ENCODE data around the gene COL4A1. TPM values are rescaled to one million over a fixed set of nuclear protein-coding genes. Genes with fewer than 3 reads are reported as not detected.
A peak's percentile ranks its signal among the peaks of the same experiment; 100 is the strongest.

The COL4A1 gene
- total RNA-seq, 1 donor from 2014 or later, result 2,489 TPM

- FAIRE-seq (no peak), DNase-seq (ENCODE audit: low read depth) (no peak)
- Histone ChIP-seq H4K20me1 (ENCODE audit: insufficient read depth, low read length) (peaks cover 37% of the 10 kb centered on the region), H3K27ac (ENCODE audit: low read depth, low read length) (peak overlapping the region; percentile 95), H3K36me3 (ENCODE audit: insufficient read depth, low read length) (peaks cover 29% of the 10 kb centered on the region), H3K9ac (ENCODE audit: low read length) (no peak overlapping the region), H3K27me3 (ENCODE audit: insufficient read depth, low read length) (no peaks in the 10 kb centered on the region), H3K9me3 (ENCODE audit: insufficient read depth, low read depth, low read length) (no peaks in the 10 kb centered on the region), H3K4me2 (ENCODE audit: low read length) (peak overlapping the region; percentile 76), H3K79me2 (ENCODE audit: insufficient read depth, low read length) (peaks cover 89% of the 10 kb centered on the region), H3K4me1 (ENCODE audit: insufficient read depth, low read length) (peaks cover 75% of the 10 kb centered on the region), H3K4me3 (ENCODE audit: insufficient read depth, low read depth, low read length) (no peak overlapping the region), H2AFZ (ENCODE audit: low read depth, low read length) (no peak overlapping the region)
- Mint-ChIP-seq H3K9me3 (ENCODE audit: unreplicated experiment) (no peaks in the 10 kb centered on the region), H3K27ac (ENCODE audit: unreplicated experiment) (peak overlapping the region; percentile 72), H3K36me3 (ENCODE audit: low read depth, unreplicated experiment) (peaks cover 52% of the 10 kb centered on the region), H3K4me1 (ENCODE audit: low read depth, unreplicated experiment) (peaks cover 72% of the 10 kb centered on the region), H3K4me3 (ENCODE audit: unreplicated experiment) (no peak overlapping the region), H3K27me3 (ENCODE audit: low read depth, unreplicated experiment) (no peaks in the 10 kb centered on the region)
- TF ChIP-seq CTCF (IDR thresholded peaks at IDR 0.05; ENCODE audit: insufficient read depth, low read depth, low read length) (no peak), EZH2 (IDR thresholded peaks at IDR 0.05; ENCODE audit: insufficient read depth, low read length) (no peak)
Observed at GRCh38 chr13:110318920-110319319, 12.0 kb upstream of the COL4A1 start.

GRCh38 chr13:110317496-110318195 is 10.7 kb upstream of the COL4A1 start:
- no peaks in the 10 kb centered on the region for H3K9me3 Mint-ChIP-seq (ENCODE audit: unreplicated experiment)
- H3K27me3 Mint-ChIP-seq (ENCODE audit: low read depth, unreplicated experiment), result no peaks in the 10 kb centered on the region
- Histone ChIP-seq H3K4me2 (ENCODE audit: low read length) (no peak overlapping the region), H3K36me3 (ENCODE audit: insufficient read depth, low read length) (peaks cover 31% of the 10 kb centered on the region), H3K27me3 (ENCODE audit: insufficient read depth, low read length) (no peaks in the 10 kb centered on the region), H3K9ac (ENCODE audit: low read length) (no peak overlapping the region), H4K20me1 (ENCODE audit: insufficient read depth, low read length) (peaks cover 45% of the 10 kb centered on the region), H3K4me3 (ENCODE audit: insufficient read depth, low read depth, low read length) (no peak overlapping the region), H2AFZ (ENCODE audit: low read depth, low read length) (no peak overlapping the region), H3K79me2 (ENCODE audit: insufficient read depth, low read length) (peaks cover 87% of the 10 kb centered on the region), H3K4me1 (ENCODE audit: insufficient read depth, low read length) (peaks cover 69% of the 10 kb centered on the region), H3K9me3 (ENCODE audit: insufficient read depth, low read depth, low read length) (no peaks in the 10 kb centered on the region), H3K27ac (ENCODE audit: low read depth, low read length) (no peak overlapping the region)
- peaks cover 52% of the 10 kb centered on the region for H3K36me3 Mint-ChIP-seq (ENCODE audit: low read depth, unreplicated experiment)
- peaks cover 68% of the 10 kb centered on the region for H3K4me1 Mint-ChIP-seq (ENCODE audit: low read depth, unreplicated experiment)
- TF ChIP-seq CTCF (IDR thresholded peaks at IDR 0.05; ENCODE audit: insufficient read depth, low read depth, low read length) (no peak), EZH2 (IDR thresholded peaks at IDR 0.05; ENCODE audit: insufficient read depth, low read length) (no peak)
- DNase-seq (ENCODE audit: low read depth) (no peak), FAIRE-seq (no peak)
- peak overlapping the region; percentile 34 for H3K4me3 Mint-ChIP-seq (ENCODE audit: unreplicated experiment)
- H3K27ac Mint-ChIP-seq (ENCODE audit: unreplicated experiment), result peak overlapping the region; percentile 53

- Mint-ChIP-seq H3K9me3 (ENCODE audit: unreplicated experiment) (no peaks in the 10 kb centered on the region), H3K36me3 (ENCODE audit: low read depth, unreplicated experiment) (peaks cover 53% of the 10 kb centered on the region), H3K4me3 (ENCODE audit: unreplicated experiment) (no peak overlapping the region), H3K4me1 (ENCODE audit: low read depth, unreplicated experiment) (peaks cover 68% of the 10 kb centered on the region), H3K27me3 (ENCODE audit: low read depth, unreplicated experiment) (no peaks in the 10 kb centered on the region), H3K27ac (ENCODE audit: unreplicated experiment) (peak overlapping the region; percentile 29)
- DNase-seq (ENCODE audit: low read depth), result no peak
- TF ChIP-seq EZH2 (IDR thresholded peaks at IDR 0.05; ENCODE audit: insufficient read depth, low read length) (no peak), CTCF (IDR thresholded peaks at IDR 0.05; ENCODE audit: insufficient read depth, low read depth, low read length) (no peak)
- no peaks in the 10 kb centered on the region for H3K9me3 ChIP-seq (ENCODE audit: insufficient read depth, low read depth, low read length)
- H3K9ac ChIP-seq (ENCODE audit: low read length), result peak overlapping the region; percentile 29
- peak; percentile 49 for FAIRE-seq
- no peak overlapping the region for H3K27ac ChIP-seq (ENCODE audit: low read depth, low read length)
- no peaks in the 10 kb centered on the region for H3K27me3 ChIP-seq (ENCODE audit: insufficient read depth, low read length)
- peaks cover 45% of the 10 kb centered on the region for H4K20me1 ChIP-seq (ENCODE audit: insufficient read depth, low read length)
- no peak overlapping the region for H2AFZ ChIP-seq (ENCODE audit: low read depth, low read length)
- peaks cover 31% of the 10 kb centered on the region for H3K36me3 ChIP-seq (ENCODE audit: insufficient read depth, low read length)
- H3K4me3 ChIP-seq (ENCODE audit: insufficient read depth, low read depth, low read length), result no peak overlapping the region
- no peak overlapping the region for H3K4me2 ChIP-seq (ENCODE audit: low read length)
- H3K4me1 ChIP-seq (ENCODE audit: insufficient read depth, low read length), result peaks cover 68% of the 10 kb centered on the region
- peaks cover 87% of the 10 kb centered on the region for H3K79me2 ChIP-seq (ENCODE audit: insufficient read depth, low read length)
Observed at GRCh38 chr13:110317093-110317492, 10.1 kb upstream of the COL4A1 start.
